ENCODE results near the gene HCFC1.

- TF ChIP-seq POLR2A (IDR thresholded peaks at IDR 0.05; ENCODE audit: low read length), result no peak
- TF ChIP-seq, protein P1, sequence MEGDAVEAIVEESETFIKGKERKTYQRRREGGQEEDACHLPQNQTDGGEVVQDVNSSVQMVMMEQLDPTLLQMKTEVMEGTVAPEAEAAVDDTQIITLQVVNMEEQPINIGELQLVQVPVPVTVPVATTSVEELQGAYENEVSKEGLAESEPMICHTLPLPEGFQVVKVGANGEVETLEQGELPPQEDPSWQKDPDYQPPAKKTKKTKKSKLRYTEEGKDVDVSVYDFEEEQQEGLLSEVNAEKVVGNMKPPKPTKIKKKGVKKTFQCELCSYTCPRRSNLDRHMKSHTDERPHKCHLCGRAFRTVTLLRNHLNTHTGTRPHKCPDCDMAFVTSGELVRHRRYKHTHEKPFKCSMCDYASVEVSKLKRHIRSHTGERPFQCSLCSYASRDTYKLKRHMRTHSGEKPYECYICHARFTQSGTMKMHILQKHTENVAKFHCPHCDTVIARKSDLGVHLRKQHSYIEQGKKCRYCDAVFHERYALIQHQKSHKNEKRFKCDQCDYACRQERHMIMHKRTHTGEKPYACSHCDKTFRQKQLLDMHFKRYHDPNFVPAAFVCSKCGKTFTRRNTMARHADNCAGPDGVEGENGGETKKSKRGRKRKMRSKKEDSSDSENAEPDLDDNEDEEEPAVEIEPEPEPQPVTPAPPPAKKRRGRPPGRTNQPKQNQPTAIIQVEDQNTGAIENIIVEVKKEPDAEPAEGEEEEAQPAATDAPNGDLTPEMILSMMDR (IDR thresholded peaks at IDR 0.05), result no peak
- TF ChIP-seq FOSB (CRISPR knock-in tag; IDR thresholded peaks at IDR 0.05), result no peak
- no peak for TF ChIP-seq ZSCAN20 (CRISPR knock-in tag; IDR thresholded peaks at IDR 0.05)
- TF ChIP-seq BCL3 (IDR thresholded peaks at IDR 0.05), result no peak
- no peak for TF ChIP-seq RFX5 (IDR thresholded peaks at IDR 0.05)
- TF ChIP-seq SREBF2 (IDR thresholded peaks at IDR 0.05), result no peak
- no peak for TF ChIP-seq E2F6 (IDR thresholded peaks at IDR 0.05; ENCODE audit: borderline replicate concordance, low read depth)
- no peak for TF ChIP-seq TFCP2L1 (CRISPR knock-in tag; IDR thresholded peaks at IDR 0.05)
- TF ChIP-seq, protein P2, sequence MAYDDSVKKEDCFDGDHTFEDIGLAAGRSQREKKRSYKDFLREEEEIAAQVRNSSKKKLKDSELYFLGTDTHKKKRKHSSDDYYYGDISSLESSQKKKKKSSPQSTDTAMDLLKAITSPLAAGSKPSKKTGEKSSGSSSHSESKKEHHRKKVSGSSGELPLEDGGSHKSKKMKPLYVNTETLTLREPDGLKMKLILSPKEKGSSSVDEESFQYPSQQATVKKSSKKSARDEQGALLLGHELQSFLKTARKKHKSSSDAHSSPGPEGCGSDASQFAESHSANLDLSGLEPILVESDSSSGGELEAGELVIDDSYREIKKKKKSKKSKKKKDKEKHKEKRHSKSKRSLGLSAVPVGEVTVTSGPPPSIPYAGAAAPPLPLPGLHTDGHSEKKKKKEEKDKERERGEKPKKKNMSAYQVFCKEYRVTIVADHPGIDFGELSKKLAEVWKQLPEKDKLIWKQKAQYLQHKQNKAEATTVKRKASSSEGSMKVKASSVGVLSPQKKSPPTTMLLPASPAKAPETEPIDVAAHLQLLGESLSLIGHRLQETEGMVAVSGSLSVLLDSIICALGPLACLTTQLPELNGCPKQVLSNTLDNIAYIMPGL (CRISPR knock-in tag; IDR thresholded peaks at IDR 0.05; ENCODE audit: borderline replicate concordance), result no peak
- TF ChIP-seq JUN (IDR thresholded peaks at IDR 0.05), result no peak
Measured at GRCh38 chrX:153981231-153981630, 9.6 kb upstream of the HCFC1 start.

All from A549 (cell line).